Measurements from ENCODE around the gene SCNN1G.

GRCh38 chr16:23149993-23150364, 32.6 kb upstream of the SCNN1G start:
- TF ChIP-seq JUN (CRISPR knock-in tag; IDR thresholded peaks at IDR 0.05): no peak
- no peak for TF ChIP-seq ESRRA (CRISPR knock-in tag; IDR thresholded peaks at IDR 0.05; ENCODE audit: borderline replicate concordance)
- TF ChIP-seq TCF7 (CRISPR knock-in tag; IDR thresholded peaks at IDR 0.05; ENCODE audit: low read depth): no peak
- TF ChIP-seq, protein P1, sequence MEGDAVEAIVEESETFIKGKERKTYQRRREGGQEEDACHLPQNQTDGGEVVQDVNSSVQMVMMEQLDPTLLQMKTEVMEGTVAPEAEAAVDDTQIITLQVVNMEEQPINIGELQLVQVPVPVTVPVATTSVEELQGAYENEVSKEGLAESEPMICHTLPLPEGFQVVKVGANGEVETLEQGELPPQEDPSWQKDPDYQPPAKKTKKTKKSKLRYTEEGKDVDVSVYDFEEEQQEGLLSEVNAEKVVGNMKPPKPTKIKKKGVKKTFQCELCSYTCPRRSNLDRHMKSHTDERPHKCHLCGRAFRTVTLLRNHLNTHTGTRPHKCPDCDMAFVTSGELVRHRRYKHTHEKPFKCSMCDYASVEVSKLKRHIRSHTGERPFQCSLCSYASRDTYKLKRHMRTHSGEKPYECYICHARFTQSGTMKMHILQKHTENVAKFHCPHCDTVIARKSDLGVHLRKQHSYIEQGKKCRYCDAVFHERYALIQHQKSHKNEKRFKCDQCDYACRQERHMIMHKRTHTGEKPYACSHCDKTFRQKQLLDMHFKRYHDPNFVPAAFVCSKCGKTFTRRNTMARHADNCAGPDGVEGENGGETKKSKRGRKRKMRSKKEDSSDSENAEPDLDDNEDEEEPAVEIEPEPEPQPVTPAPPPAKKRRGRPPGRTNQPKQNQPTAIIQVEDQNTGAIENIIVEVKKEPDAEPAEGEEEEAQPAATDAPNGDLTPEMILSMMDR (IDR thresholded peaks at IDR 0.05): no peak
- TF ChIP-seq NR2C2 (CRISPR knock-in tag; IDR thresholded peaks at IDR 0.05): no peak
- TF ChIP-seq MLX (CRISPR knock-in tag; IDR thresholded peaks at IDR 0.05): no peak
- no peak for TF ChIP-seq ELF4 (CRISPR knock-in tag; IDR thresholded peaks at IDR 0.05; ENCODE audit: low read depth)
- no peak for TF ChIP-seq ZNF281 (CRISPR knock-in tag; IDR thresholded peaks at IDR 0.05)
- TF ChIP-seq CREB1 (CRISPR knock-in tag; IDR thresholded peaks at IDR 0.05): no peak
- no peak for TF ChIP-seq ZNF232 (CRISPR knock-in tag; IDR thresholded peaks at IDR 0.05)

Data from WTC11 (cell line).